Measurements from ENCODE around the gene TMEM9B. TPM values are rescaled to one million over a fixed set of nuclear protein-coding genes. Genes with fewer than 3 reads are reported as not detected.

Gene TMEM9B
- total and polyA plus RNA-seq, 2 experiments from 2014 or later: 10.4 to 12.9 TPM

- Histone ChIP-seq H3K27ac (ENCODE audit: low read depth) (no peak overlapping the region), H3K4me2 (no peak overlapping the region), H3K4me3 (no peak overlapping the region), H3K36me3 (ENCODE audit: insufficient read depth) (no peaks in the 10 kb centered on the region), H2AFZ (no peak overlapping the region), H3K27me3 (ENCODE audit: insufficient read depth) (no peaks in the 10 kb centered on the region), H3F3A (replicated peaks; ENCODE audit: low read depth) (no peaks in the 10 kb centered on the region), H3K79me2 (replicated peaks; ENCODE audit: insufficient read depth) (no peaks in the 10 kb centered on the region), H3K4me1 (ENCODE audit: insufficient read depth) (no peaks in the 10 kb centered on the region), H3K9me2 (ENCODE audit: insufficient read depth) (no peaks in the 10 kb centered on the region), H4K20me1 (replicated peaks; ENCODE audit: insufficient read depth) (peaks cover 3% of the 10 kb centered on the region; the same call in 1 of the 2 replicates)
- TF ChIP-seq JUNB (IDR thresholded peaks at IDR 0.05; ENCODE audit: unreplicated experiment) (no peak), EZH2 (IDR thresholded peaks at IDR 0.05; ENCODE audit: low read depth, unreplicated experiment) (no peak)
- DNase-seq (ENCODE audit: low spot score) (no peak), ATAC-seq (no peak; the same call in 2 of the 3 replicates)
- Mint-ChIP-seq H3K4me1 (no peaks in the 10 kb centered on the region), H3K4me3 (no peak overlapping the region), H3K9me3 (no peaks in the 10 kb centered on the region), H3K27ac (no peak overlapping the region), H3K27me3 (ENCODE audit: insufficient read depth, low read depth, poor library complexity) (peaks cover 5% of the 10 kb centered on the region), H3K36me3 (ENCODE audit: low read depth) (peaks cover 8% of the 10 kb centered on the region; the same call in 2 of the 3 replicates)
Measured at GRCh38 chr11:8925711-8926110, 38.5 kb downstream of the TMEM9B start.

GRCh38 chr11:8922691-8923090, 41.6 kb downstream of the TMEM9B start:
- Mint-ChIP-seq H3K27ac (no peak overlapping the region), H3K4me1 (no peaks in the 10 kb centered on the region), H3K4me3 (no peak overlapping the region), H3K27me3 (ENCODE audit: insufficient read depth, low read depth, poor library complexity) (peaks cover 3% of the 10 kb centered on the region), H3K9me3 (no peaks in the 10 kb centered on the region), H3K36me3 (ENCODE audit: low read depth) (peaks cover 28% of the 10 kb centered on the region)
- ATAC-seq (no peak), DNase-seq (ENCODE audit: low spot score) (no peak)
- Histone ChIP-seq H3F3A (replicated peaks; ENCODE audit: low read depth) (no peaks in the 10 kb centered on the region), H3K4me3 (no peak overlapping the region), H3K27me3 (ENCODE audit: insufficient read depth) (no peaks in the 10 kb centered on the region), H2AFZ (no peak overlapping the region), H3K4me1 (ENCODE audit: insufficient read depth) (no peaks in the 10 kb centered on the region), H3K36me3 (ENCODE audit: insufficient read depth) (0 out of 2 replicates have a peak, but pooled peaks cover 3% of the 10 kb centered on the region), H3K4me2 (no peak overlapping the region), H4K20me1 (replicated peaks; ENCODE audit: insufficient read depth) (peaks cover 3% of the 10 kb centered on the region; the same call in 1 of the 2 replicates), H3K79me2 (replicated peaks; ENCODE audit: insufficient read depth) (no peaks in the 10 kb centered on the region), H3K9me2 (ENCODE audit: insufficient read depth) (no peaks in the 10 kb centered on the region), H3K27ac (ENCODE audit: low read depth) (no peak overlapping the region)
- no peak for TF ChIP-seq STAT1 (IDR thresholded peaks at IDR 0.05; ENCODE audit: unreplicated experiment)
- TF ChIP-seq ZNF462 (CRISPR knock-in tag; IDR thresholded peaks at IDR 0.05): no peak

Data from GM23338 (cell line).